AG04449 (cell line): ENCODE results near the gene TBC1D21.

Experiments used
- CTCF ChIA-PET: fragments of 350-600 bp; formaldehyde crosslinking; extraction: SDS; loops from one replicate; lab custom pipeline; 2021; ENCODE audit warnings: antibody characterized with exemption; lab: Yijun Ruan, JAX
- POLR2A ChIA-PET: fragments of 400-600, 350-600 bp; formaldehyde crosslinking; extraction: SDS; loops from one replicate; lab custom pipeline; 2020; ENCODE audit warnings: antibody characterized with exemption, inconsistent platforms; lab: Yijun Ruan, JAX
- DNase-seq: peaks from one replicate; pipeline ENCODE4 v3.0.0-alpha.2; 2010; ENCODE audit warnings: low read depth, low spot score
- H3K4me3 ChIP-seq: 2 replicates; pipeline ENCODE4 v1.5.1; 2011; ENCODE audit warnings: low read depth, mild to moderate bottlenecking, control low read depth, low read length
- TF ChIP-seq, protein P1 (sequence below): IDR thresholded peaks from one replicate; pipeline ENCODE4 v1.5.1; 2011; ENCODE audit warnings: mild to moderate bottlenecking, moderate library complexity, low read length, control low read depth, inconsistent platforms; ENCODE audit not compliant: insufficient read depth; ENCODE audit errors: missing control alignments

The TBC1D21 gene

DNA sequence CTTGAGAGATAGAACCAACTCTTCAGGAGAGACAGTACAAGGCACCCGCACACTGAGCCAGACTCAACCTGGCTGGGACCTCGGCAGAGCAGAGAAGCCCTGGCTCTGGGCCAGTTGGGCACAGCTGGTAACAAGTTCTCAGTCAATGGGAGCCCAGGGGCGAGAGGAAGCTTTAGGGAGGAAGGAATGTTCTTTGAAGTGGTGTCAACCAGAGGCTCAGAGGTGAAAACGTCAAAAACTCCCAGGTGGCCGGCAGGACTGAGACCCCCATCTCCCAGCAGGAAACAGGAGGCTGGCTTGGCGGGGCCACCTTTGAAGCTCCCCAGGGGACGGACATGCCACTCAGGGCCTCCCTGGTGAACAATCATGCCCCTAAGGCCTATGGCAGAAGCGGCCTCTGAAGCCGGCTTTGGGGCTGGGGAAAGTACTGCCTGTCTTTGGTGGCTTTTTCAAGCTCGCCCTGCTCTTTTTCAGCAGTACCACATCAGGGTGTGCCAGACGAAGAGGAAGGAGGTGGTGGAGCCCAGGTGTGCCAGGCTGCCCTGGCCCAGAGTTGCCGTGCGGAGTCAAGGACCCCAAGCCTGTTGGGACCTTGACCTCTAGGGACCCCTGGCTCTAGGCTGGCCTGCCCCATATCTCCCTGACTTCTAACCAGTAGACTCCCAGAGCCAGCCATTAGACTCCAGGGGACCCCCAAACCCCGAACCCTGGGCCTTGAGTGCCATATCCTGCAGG is 16.7 kb upstream of the TBC1D21 start:
- no peak for DNase-seq
- TF ChIP-seq, protein P1, sequence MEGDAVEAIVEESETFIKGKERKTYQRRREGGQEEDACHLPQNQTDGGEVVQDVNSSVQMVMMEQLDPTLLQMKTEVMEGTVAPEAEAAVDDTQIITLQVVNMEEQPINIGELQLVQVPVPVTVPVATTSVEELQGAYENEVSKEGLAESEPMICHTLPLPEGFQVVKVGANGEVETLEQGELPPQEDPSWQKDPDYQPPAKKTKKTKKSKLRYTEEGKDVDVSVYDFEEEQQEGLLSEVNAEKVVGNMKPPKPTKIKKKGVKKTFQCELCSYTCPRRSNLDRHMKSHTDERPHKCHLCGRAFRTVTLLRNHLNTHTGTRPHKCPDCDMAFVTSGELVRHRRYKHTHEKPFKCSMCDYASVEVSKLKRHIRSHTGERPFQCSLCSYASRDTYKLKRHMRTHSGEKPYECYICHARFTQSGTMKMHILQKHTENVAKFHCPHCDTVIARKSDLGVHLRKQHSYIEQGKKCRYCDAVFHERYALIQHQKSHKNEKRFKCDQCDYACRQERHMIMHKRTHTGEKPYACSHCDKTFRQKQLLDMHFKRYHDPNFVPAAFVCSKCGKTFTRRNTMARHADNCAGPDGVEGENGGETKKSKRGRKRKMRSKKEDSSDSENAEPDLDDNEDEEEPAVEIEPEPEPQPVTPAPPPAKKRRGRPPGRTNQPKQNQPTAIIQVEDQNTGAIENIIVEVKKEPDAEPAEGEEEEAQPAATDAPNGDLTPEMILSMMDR, result no peak
- H3K4me3 ChIP-seq, result no peak overlapping the region
- ChIA-PET CTCF (interaction anchor here (0.6 to 2.4 kb wide), 3 partner anchors 17 to 20 kb away, joined by 4 to 9 read pairs (median 4); partner anchors contain the start of gene TBC1D21), POLR2A (no interaction called here)

DNA sequence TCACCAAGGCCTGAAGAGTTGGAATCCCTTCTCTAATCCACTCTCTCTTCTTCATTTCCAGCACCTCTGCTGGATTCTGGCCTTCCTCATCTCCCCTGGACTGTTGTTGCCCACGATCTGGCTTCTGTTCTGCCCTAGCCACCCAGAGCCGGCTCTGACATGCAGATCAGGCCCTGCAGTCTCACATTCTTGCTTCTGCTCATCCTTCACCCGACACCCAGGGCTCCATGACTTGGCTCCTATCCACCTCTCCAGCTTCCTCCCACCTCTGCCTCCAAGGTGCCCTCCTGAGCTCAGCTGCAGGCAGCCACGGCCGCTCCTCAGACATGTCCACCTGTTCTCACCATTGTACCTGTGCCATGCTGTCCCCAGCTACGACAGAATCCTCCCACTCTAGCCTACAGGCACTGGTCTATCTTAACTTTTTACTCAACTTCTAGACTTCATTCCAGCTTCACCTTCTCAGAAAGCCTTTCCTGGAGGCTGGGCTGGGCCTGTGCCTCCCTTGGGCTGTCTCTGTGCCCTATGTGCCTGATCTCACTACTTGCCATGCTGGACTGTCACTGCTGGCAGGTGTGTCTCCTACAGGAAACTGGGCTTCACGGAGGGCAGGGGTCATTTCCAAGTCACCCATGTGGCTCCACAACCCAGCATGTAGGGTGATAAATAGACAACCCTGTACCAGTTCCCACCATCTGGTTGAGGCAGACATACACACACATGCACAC is 16.0 kb upstream of the TBC1D21 start:
- no peak overlapping the region for H3K4me3 ChIP-seq
- DNase-seq, result no peak
- ChIA-PET CTCF (interaction anchor here (2.4 kb wide), 1 partner anchor 17 kb away, joined by 9 read pairs; no protein-coding TSS in a partner anchor), POLR2A (no interaction called here)
- TF ChIP-seq, protein P1, result no peak

DNA sequence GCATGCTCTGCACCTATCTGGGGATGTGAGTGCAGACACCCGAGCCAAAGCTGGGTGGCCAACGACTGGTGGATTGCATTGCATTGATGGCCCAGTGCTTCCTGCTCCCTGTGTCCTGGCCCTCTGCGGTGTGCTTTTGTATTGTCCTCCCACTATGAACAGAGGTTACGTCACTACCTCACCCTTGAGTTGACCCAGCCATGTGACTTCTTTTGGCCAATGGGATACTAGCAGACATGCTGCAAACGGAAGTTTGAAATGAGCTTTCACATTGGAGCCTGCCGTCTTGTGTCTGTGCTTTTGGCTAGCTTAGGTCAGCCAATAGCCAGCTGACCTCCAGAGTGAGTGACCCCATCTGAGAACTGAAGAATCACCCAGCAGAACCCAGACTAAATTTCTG is 15.3 kb upstream of the TBC1D21 start:
- TF ChIP-seq, protein P1, result no peak
- H3K4me3 ChIP-seq, result no peak overlapping the region
- DNase-seq, result no peak
- POLR2A ChIA-PET, result no interaction called here
- CTCF ChIA-PET, result interaction anchor here (0.8 to 2.4 kb wide), 2 partner anchors 15 to 16 kb away, joined by 4 to 9 read pairs; partner anchors contain the start of gene TBC1D21

DNA sequence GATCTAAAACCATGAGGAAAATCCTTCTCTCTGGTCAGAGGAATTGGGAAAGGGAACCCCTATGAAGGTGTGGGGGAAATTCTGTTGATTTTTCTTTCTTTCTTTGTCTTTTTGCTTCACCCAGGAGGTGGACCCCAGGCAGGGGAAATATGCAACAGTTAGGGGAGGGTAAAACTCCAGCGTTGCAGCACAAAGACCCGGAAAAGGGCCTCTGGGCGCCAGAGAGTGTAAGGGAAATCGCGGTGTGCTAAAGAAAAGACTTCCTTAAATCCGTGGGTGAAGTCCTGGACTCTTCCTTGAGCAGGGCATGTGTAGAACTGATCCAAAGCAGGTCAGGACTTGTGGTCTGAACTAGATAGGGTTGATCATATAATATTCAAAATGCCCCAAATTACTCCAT is 11.1 kb upstream of the TBC1D21 start:
- DNase-seq, result no peak
- no peak overlapping the region for H3K4me3 ChIP-seq
- TF ChIP-seq, protein P1, result no peak
- POLR2A ChIA-PET, result no interaction called here
- CTCF ChIA-PET, result no interaction called here

DNA sequence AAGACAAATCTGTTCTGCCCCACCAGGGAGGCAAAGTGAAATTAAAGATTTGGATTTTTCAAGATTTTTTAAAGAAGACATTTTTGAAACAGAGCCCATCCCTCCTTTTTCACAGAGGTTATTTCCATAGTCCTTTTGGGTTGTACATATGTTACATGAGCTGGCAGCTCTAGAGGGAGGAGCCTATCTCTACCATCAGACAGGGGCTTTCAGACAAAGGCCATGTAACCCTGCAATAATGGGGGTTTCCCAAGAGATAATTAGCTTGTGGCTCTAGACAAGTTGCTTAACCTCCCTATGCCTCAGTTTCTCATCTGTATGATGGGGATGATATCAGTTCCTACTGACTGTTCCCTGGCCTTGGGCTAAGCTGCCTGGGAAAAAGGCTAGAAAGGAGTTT is 8.0 kb upstream of the TBC1D21 start:
- TF ChIP-seq, protein P1, result no peak
- ChIA-PET POLR2A (no interaction called here), CTCF (interaction anchor here (1.4 to 2.3 kb wide), 2 partner anchors 8 to 32 kb away, joined by 4 to 11 read pairs; partner anchors contain the start of gene TBC1D21)
- DNase-seq, result no peak
- no peak overlapping the region for H3K4me3 ChIP-seq

DNA sequence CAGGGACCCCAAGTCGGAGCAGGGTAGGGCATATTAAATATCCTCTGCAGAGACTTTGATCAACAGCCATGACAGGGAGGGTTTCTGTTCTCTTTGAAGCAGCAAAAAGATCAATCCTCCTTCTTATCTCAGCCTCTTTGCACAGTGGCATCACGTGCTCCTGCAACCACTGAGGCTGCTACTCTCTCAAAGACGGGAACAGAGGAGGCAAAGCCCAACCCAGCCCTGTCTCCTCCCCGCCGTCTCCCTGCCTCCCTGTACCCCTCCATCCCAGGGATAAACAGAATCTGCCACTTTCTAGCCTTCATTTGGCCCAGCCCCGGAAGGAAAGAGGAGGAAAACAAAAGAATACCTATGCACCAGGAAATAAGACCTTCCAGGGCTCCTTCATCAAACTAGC is 7.5 kb upstream of the TBC1D21 start:
- CTCF ChIA-PET, result interaction anchor here (1.4 to 2.3 kb wide), 2 partner anchors 7 to 32 kb away, joined by 4 to 11 read pairs; partner anchors contain the start of gene TBC1D21
- TF ChIP-seq, protein P1, result no peak
- H3K4me3 ChIP-seq, result no peak overlapping the region
- POLR2A ChIA-PET, result no interaction called here
- no peak for DNase-seq
